GM18861 (cell line): ENCODE results near the gene ARRDC1.
A peak's percentile ranks its signal among the peaks of the same experiment; 100 is the strongest.
"Not testable (repeated sequence)": the region's sequence is repeated elsewhere in the genome, so short reads cannot be mapped to it uniquely, and the experiment has no call there.

Experiments
- ATAC-seq: cut with Tn5 transposase; IDR thresholded peaks from one replicate; pipeline ENCODE4 v1.9.1; 2021; ENCODE audit not compliant: unreplicated experiment

ARRDC1 gene

GRCh38 chr9:137611623-137612609 lies 6.4 kb downstream of the ARRDC1 start:
- no peak for ATAC-seq

DNA sequence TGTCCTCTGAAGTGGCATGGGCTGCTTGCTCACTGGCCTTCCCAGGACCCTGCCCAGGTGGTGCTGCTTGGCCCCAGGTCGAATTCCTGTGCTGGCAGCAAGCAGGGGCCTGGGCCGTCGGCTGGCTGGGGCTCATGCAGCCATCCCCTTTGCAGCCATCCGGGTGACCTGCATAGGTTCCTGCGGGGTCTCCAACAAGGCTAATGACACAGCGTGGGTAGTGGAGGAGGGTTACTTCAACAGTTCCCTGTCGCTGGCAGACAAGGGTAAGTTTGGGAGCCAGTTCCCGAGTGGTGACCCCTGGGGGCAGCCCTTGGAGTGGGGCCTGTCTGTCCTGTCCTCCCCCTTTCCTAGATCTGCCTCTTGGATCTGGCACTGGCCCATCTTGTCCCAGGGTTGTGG lies 7.3 kb downstream of the ARRDC1 start:
- no peak for ATAC-seq

- no peak for ATAC-seq
These were observed 7.8 kb downstream of the ARRDC1 start for GRCh38 chr9:137613259-137613658.

- no peak for ATAC-seq
These were observed 8.4 kb downstream of the ARRDC1 start for GRCh38 chr9:137613738-137614523.

GRCh38 chr9:137614631-137615386 lies 9.3 kb downstream of the ARRDC1 start:
- no peak for ATAC-seq

- ATAC-seq, result no peak
These were observed 9.9 kb downstream of the ARRDC1 start for GRCh38 chr9:137615387-137615871.

DNA sequence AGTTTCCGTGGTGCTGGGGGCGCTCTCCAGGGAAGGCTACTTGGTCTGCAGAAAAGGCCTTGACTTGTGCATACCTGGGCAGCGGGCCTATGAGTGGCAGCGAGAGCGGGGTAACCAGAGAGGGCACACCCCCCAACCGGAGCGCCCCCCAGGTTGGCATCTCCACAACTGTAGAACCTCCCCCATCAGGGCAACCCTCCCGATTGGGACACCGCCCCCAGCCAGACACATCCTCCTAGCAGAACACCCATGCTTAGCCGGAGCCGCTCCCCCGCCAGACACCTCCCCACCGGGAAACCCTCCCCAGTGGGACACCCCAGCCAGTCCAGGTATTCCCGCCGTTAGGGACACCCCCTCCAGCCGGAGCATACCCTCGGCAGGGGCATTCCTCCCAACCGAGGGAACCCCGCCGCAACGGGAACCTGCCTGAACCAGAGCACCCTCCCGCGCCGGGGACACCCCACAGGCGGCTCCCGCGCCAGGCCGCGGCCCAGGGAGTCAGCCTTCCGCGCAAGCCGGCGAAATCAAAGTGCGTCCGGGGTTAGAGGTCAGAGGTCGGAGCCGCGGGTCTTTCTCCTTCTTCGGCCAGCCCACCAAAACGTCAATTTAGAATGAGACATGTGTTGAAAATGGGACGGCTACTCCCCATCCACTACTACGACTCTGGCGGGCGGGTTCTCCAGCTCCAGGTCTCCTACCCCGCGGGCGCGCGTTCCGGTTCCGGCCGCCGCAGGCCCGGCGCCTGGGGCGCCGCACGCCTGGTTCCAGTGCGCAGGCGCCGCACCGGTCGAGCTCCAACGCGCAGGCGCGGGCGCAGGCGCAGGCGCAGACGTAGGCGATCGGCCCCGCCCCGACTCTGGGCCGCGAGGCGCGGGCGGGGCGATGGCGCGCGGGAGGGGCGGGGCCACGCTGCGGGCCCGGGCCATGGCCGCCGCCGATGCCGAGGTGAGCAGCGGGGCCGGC lies 12.9 kb downstream of the ARRDC1 start, which contains the start of gene EHMT1:
EHMT1 (plus strand) TSS at position 901 of the 963 bp plus-strand sequence; CDS start at position 925, 24 bp downstream.
- peak; percentile 48 for ATAC-seq

DNA sequence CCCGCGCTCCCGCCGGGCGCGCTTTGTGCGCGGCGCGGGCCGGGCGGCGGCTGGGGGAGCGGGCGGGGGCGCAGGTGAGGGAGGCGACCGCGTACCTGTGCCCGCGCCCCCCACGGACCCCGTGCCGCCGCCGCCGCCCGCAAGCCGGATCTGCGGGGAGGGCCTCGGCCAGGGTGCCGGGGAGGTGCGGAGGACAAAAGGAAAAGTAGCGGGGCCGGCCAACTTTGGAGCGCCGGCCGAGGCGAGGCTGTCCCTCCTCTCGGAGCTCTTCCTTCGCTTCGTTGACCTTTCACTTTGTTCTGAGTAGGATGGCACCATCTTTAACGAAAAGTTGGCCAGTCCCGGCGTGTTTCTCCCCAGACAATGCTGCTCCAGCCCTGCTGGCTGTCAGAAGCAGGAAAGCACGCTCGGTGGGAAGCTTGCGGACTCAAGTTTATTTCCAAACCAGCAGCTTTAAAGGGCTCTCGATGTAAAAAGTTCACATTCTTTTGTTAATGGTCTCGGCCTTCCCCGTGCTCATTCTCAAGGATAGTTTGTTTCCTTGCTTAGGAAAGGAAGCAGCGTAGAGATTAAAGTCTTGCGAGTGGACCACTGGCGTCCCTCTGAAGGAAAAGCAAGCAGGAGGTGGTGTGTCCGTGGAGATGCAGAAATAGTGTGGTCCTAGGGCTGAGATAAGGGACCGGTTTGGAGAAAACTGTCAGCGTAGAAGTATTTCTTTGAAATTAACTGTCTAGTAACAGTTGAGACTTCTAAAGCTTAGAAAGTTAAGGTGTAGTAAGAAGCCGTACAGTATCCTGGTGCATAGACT lies 14.0 kb downstream of the ARRDC1 start:
- ATAC-seq, result peak; percentile 21

- ATAC-seq, result no peak
These were observed 14.5 kb downstream of the ARRDC1 start for GRCh38 chr9:137620048-137620405.

DNA sequence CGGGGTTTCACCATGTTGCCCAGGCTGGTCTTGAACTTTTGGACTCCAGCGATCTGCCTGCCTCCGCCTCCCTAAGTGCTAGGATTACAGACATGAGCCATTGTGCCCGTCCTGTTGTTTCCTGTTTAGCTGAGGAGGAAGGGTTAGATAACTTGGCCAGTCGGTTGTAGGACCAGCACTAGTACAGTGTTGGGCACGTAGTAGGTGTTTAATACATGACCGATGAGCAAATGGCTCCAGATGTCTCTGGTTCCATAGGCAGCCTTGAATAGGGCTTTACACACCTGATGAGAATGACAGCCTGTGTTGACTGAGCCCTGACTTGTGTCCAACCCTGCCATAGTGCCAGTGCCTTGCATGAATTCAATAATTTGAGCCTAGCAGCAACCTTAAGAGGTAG lies 15.1 kb downstream of the ARRDC1 start:
- ATAC-seq, result no peak

DNA sequence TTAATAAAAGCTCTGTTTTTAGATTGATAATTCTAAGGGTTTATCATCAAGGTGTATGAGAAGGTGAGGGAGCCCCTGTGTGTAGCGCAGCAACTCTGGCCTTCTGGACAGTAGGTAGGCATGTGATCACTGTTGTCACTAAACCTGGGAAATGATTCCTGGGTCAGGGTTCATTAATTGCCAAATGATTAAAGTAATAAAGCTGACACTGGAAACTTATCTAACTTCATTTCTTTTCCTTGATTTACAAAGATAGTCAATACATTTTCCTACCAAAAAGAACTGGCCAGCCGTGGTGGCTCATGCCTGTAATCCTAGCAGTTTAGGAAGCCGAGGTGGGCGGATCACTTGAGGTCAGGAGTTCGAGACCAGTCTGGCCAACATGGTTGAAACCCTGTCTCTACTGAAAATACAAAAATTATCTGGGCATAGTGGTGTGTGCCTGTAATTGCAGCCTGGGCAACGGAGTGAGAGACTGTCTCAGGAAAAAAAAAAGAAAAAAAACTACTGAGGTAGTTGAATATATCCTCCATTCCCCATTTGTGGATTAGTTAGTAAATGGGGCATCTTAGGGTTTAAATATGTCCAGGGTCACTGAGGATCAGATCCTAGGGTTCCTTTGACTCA lies 15.8 kb downstream of the ARRDC1 start:
- no peak for ATAC-seq

DNA sequence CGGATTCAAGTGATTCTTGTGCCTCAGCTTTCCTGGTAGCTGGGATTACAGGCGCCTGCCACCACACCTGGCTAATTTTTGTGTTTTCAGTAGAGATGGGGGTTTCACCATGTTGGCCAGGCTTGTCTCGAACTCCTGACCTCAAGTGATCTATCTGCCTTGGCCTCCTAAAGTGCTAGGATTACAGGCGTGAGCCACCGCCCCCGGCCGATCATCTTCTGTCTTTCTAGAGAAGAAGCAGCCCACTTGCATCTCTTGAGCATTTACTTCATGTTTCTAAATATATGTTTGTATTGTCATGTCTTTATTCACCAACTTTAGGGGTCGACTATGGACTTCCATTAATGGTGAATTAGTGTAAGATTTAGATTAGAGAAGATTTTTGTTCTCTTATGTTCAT lies 16.7 kb downstream of the ARRDC1 start:
- not testable (repeated sequence) for ATAC-seq

DNA sequence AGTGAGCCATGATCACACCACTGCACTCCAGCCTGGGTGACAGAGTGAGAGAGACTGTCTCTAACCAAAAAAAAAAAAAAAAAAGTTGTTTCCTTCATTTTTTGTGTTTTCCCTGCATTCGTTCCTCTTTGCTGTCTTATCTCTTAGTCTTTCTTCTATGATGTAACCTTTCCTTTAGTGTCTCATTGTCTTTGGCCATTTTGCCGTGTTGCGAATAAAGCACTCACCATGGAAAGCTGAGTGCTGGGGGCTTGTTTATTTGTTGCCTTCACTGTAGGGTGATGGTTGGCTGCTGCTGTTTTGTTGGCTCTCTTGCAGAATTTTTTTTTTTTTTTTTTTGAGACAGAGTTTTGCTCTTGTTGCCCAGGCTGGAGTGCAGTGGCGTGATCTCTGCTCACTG lies 21.0 kb downstream of the ARRDC1 start:
- no peak for ATAC-seq

GRCh38 chr9:137627406-137627805 lies 21.9 kb downstream of the ARRDC1 start:
- ATAC-seq, result not testable (repeated sequence)

DNA sequence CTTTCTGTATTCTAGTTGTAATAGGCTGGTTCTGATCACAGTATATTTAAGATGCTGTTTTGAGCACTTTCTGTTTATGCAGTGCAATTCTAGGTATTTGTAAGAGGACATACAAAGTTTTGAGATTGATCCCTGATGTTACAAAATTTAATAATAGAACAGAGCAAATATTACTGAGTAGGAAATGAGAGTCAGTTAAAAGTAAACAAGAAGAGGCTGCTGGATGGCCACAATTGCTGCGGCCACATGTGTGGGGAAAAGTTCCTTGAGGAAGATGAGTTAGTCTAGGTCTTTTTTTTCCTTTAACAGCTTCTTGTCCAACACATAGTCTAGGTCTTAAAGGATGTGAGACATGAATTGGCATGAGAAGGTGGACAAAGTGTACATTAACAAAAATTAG lies 24.6 kb downstream of the ARRDC1 start:
- ATAC-seq, result no peak

DNA sequence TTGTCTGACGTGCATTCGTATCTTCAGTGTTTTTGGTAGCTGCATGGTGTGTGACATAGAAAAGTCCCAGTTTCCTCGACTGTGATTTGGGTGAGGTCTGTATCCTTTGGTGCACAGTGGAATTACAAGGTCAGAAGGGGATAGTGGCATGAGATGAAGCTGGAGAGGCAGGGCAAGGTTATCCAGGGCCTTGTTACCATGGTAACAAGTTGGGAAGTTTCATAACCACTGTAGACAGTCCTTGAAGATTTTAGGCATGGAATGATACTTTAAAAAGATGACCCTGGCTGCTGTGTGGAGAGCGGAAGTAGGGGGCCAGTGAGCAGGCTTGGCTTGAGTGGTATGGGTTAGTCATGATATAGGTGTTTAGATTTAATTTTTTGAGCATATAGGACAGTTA lies 25.2 kb downstream of the ARRDC1 start:
- no peak for ATAC-seq

DNA sequence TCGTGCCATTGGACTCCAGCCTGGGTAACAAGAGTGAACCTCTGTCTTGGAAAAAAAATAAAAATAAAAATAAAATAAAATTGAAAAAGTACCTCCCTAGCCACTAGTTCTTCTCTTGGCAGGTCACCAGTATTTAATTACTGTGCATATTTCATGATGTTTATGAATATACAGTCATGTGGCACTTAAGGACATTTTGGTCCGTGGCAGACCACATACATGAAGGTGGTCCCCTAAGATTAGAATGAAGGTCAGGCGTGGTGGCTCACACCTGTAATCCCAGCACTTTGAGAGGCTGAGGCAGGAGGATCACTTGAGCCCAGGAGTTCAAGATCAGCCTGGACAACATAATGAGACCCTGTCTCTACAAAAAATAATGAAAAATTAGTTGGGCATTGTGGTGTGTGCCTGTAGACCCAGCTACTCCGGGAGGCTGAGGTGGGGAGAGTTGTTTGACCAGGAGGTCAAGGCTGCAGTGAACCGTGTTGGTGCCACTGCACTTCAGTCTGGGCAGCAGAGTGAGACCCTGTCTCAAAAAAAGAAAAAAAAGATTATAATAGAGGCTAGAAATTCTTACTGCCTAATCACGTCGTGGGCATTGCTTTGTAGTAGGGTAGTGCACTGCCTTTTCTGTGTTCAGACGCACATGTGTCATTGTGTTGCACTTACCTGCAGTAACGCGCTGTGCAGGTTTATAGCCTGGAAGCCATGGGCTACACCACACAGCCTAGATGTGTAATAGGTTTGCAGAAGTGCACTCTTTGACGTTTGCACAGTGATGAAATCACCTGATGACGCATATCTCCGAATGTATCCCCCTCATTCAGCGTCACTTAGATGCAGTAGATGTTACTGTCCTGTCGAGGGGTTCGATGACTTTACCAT lies 26.1 kb downstream of the ARRDC1 start:
- no peak for ATAC-seq
